GDM1 (cell line): ENCODE results near the gene ARPP19.
"Not testable (repeated sequence)": the region's sequence is repeated elsewhere in the genome, so short reads cannot be mapped to it uniquely, and the experiment has no call there.

Experiments used
- DNase-seq: peaks from one replicate; lab custom pipeline; 2025; lab: John Stamatoyannopoulos, UW

The ARPP19 gene

DNA sequence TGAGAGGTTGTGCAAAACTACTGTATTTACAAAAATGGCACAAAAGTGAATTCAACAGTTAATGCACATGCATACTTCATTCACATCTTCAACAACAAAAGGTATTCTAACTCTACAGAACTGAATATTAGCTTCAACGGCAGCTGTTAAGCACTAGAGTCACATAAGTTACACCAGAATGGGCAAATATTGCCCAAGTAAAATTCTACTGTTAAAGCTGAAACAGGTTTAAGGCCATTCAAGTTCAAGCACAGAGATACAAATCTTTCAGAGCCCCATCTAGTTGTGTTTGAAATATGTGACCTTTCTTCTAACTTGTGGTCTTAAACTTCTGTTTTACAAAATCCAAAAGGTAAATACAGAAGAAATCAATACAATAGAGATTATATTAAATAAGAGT, 17.6 kb downstream of the ARPP19 start:
- DNase-seq = not testable (repeated sequence)

DNA sequence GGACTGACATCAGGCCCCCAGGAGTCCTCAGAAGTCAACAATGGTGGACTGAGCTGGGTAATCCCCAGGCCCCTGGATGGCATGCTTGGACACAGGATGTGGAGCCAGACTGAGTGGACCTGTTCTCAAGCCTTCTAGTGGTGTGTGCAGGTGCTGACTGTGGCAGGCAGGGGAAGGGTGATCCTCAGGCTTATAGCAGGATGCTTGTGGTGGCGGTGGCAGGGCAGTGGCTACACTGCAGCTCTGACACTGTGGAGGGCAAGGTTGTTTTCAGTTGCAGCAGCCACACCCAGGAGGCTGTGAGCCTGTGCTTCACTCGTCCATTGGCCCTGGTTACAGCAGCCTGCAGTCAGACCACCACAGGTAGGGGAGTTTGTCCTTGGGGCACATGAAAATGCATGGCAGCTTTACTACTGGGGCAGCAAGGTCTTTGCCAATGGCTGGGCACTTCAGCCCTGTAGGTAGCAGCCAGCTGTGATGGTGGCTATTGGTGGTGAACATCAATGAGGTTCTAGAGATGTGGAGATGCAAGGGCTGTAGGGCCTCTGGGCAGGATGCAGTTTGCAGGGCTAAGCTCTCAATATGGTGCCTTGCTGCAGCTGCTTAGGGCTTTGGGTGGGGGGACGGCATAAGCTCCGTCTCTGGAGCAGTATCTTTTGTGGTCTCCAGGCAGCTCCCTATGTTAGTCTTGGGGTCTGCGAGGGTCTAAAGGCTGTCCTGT, 22.6 kb downstream of the ARPP19 start:
- no peak for DNase-seq

DNA sequence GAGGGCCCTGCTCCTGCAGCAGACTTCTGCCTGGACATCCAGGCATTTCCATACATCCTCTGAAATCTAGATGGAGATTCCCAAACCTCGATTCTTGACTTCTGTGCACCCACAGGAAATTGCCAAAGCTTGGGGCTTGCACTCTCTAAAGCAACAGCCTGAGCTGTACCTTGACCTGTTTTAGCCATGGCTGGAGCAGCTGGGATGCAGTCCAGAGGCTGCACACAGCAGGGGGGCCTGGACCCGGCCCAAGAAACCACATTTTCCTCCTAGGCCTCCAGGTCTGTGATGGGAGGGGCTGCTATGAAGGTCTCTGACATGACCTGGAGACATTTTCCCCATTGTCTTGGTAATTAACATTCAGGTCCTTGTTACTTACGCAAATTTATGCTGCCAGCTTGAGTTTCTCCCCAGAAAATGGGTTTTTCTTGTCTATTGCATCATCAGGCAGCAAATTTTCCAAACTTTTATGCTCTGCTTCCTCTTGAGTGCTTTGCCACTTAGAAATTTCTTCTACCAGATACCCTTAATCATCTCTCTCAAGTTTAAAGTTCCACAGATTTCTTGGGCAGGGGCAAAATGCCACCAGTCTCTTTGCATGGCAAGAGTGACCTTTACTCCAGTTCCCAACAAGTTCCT, 28.3 kb downstream of the ARPP19 start:
- DNase-seq = no peak

DNA sequence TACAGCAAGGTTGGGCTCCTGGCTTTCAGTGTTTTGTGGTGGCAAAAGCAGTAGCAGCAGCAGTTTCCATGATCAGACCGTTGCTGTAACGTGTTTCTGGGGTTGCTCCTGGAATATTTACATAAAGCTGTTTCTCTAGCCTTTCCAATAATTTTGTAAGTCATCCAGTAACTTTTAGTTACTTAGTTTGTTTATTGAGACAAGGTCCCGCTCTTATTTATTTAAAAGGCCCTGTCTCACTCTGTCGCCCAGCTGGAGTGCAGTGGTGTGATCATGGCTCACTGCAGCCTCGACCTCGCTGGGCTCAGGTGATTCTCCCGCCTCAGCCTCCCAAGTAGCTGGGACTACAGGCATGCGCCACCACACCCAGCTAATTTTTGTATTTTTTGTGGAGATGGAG, 31.4 kb downstream of the ARPP19 start:
- DNase-seq = no peak

DNA sequence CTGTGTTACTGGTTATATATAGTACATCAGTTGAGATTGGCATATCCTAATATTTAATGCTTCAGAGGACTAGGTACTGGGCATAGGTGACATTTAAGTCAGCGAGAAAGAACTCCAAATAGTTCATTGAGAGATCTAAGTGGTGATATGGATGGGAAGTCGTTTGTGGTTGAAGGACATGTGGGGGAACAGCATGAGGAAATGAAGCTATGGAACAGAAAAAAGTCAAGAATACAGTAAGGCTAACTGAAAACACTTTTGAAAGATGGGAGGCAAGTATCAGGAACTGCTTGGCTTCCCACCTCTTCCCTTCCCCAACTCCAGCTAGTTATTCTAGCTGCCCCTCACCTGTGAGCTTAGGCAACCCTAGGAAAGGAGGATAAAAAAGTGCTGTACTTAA, 36.4 kb downstream of the ARPP19 start:
- DNase-seq = no peak

DNA sequence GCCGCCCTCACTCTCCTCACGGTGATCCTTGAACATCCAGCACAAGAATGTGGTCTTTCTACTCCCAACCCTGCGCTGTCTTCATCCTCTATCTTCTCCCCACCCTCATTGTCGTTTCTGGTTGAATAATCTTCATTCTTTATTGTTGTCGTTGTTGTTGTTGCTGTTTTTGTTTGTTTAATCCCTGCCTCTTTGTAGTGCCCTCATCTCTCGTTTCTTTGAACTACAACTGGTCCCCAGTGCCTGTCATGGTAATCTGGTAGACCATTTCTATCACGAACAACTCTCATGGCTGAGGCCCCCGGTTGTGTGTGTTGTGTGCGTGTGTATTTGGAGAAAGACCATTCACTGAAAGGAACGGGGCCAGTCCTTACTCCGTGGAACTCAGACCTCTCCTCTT, 38.9 kb downstream of the ARPP19 start:
- no peak for DNase-seq

DNA sequence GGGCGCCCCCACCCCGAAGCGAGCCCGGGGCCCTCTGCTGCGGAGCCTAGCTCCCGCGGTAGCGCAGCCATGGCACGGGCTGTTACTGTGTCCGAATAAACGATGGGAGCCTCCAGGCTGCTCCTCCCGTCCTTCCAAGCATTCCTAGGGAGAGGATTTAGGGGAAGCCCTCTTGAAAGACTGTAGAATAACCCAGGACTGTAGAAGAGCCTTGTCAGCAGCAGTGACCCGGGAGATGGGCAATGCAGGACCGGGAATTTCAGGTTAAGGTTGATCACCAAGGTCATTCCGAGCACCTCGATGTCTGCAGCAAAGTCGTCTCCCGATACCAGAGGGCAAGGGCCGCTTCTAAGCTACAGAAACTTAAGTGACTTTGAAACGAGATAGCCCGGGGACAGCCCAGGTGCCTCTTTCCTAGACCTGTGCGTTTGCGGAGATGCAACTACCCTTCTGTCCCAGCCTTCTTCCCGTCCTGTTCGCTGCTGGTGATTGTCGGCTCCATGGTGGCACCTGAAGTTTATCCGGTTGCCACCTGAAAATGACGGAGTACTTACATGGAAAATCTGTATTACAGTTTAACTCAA, 39.4 kb downstream of the ARPP19 start:
- DNase-seq = no peak

DNA sequence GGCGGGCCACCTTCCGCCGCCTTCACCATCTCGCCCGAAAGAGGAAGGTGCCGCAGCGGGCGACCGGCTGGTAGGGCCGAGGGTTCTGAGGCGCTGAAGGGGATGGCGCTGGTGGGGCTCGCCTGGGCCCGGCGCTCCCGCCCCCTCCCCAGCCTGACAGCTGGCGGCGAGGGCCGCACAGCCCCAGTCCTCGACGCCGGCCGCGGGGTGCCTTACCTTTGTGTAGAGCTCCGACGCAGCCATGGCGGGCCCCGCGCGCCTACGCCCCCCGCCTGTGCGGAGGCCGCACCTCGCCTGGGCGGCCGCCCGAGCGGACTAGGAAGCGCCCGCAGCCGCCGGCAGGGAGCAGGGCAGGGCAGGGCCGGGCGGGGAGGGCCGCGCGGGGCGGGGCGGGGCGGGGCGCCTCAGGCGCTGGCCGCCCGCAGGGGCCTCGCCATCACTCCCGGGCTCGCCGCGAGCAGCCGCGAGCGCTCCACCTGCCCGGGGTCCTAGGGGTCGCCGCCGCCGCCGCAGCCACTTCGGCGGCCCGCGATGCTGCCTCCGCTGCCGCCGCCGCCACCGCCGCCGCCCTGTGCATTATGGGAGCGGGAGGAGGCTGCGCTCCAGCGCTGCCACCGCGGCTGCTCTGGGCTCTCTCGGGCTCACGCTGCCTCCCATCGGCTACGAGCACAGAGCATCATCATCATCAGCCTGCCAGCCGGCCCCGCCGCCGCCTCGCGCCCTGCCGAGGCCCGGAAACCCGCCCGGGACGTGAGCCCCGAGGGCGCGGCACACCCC, 40.1 kb downstream of the ARPP19 start, which contains the start of gene MYO5A:
TSS of gene MYO5A (minus strand) at position 317 of the 777 bp plus-strand sequence. CDS start at position 243, 74 bp downstream.
- DNase-seq = peak; percentile 73

DNA sequence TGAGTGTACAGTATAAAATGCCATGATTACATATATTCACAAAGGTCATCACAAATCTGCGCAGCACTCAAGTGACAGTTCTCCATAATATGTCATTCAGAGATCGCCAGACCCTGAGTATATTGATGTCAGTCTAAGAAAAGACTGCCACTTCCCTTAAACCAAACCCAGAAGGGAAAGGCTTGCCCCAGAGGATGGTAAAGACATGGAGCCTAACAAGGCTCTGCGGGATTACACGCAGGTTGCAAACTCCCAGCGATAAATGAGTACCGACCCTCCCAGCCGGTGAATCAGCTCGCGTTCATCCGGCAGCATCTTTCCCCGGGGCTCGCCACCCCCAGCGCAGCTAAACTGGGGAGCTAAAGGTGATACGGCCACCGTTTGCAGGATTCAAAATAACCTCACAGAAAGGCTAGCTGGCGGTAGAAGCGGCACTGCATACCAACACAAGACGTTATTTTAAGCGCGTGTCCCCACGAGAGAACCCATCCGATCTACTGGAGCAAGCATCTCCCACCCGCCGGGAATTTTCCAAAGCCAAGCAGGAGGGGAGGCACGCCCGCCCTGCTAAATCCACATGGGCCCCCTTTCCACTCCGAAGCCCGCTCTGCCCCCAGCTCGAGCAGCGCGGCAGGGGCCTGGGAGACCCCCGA, 40.8 kb downstream of the ARPP19 start:
- DNase-seq = peak; percentile 24

DNA sequence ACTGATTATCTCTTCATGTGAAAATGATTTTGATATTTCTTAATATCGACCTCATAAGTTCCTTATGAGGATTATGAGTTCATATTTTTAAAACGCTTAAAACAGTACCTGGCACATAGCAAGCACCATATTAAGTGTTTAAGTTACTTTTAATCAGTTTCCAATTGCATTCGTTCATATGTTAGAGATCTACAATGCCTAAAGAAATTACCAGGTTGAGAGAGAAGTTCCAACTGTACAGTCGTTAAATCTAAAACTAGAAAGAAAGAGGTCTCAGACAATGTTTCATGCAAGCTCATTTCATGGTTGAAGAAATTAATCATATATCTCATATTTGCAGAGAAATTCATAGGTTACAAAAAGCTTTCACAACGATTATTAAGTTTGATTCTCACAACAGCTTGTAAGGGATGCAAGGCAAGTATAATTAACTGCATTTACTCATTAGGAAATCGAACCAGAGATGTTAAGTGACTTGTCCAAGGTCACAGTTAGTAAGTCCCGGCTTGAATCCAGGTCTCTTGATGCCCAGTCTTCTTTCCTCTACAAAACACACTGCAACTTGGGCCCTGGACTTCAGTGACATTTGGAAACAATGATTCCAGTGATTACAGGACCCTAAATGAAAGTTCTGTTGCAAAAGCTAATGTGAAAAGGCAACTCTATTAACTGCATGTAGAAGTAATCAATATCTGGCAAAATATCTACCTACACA, 41.5 kb downstream of the ARPP19 start:
- no peak for DNase-seq

DNA sequence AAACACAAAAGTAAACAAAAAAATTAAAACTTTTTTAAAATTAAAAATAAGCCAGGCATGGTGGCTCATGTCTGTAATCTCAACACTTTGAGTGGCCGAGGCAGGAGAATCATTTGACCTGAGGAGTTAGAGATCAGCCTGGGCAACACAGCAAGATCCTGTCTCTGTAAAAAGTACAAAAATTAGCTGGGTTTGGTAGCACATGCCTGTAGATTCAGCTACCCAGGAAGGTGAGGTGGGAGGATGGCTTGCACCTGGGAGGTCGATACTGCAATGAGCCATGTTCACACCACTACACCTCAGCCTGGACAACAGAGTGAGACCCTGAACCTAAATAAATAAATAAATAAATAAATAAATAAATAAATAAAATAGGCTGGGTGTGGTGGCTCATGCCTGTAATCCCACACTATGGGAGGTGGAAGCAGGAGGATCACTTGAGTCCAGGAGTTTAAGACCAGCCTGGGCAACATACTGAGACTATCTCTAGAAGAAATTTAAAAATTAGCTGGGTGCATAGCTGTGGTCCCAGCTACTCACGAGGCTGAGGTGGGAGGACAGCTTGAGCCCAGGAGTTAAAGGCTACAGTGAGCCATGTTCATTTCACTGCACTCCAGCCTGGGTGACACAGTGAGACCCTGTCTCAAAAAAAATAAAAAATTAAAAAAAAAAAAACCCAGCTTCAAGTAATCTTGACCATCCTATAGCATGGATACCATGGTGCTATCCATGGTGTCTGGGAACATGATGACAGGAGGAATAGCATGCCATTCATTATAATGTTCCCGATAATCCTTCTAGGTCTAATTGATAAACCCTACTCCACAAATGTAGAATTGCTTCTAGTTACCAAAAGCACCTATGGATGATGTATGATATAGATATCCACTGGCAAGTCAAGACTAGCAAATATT, 44.4 kb downstream of the ARPP19 start:
- DNase-seq = no peak

DNA sequence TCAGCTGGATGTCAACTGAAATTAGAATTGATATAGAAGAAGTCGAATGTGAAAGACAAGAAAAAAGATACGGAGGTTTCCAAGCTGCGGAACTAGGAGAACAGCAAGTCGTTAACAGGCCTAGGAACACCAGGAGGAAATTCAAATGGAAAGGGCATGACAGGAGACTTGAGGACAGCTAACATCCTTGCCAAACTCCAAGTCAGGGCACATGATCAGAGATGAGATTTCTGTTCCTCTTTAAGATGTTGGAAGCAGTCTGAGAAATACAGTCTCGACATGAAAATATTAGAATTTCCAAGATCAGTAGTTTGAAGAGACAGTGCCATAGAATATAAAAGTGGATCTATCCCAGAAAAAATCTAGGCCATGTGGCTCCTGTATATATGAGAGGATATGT, 45.2 kb downstream of the ARPP19 start:
- DNase-seq = no peak

DNA sequence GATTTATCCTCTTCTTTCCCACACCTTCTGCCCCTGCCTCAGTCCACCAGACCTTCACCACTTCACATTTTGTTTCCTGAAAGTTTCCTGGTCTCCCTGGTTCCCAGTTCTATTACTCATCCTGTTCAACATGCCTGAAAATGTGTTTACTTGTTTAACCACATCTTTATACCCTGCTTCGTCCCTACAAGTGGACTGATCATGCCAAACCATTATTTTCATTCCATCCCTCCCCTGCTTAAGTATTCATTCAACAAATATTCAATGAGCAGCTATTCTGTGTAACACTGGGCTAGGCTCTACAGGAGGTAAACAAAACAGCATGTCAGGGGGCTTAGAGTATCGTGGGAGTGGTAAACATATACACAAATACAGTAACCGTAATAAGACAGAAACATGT, 45.6 kb downstream of the ARPP19 start:
- no peak for DNase-seq

DNA sequence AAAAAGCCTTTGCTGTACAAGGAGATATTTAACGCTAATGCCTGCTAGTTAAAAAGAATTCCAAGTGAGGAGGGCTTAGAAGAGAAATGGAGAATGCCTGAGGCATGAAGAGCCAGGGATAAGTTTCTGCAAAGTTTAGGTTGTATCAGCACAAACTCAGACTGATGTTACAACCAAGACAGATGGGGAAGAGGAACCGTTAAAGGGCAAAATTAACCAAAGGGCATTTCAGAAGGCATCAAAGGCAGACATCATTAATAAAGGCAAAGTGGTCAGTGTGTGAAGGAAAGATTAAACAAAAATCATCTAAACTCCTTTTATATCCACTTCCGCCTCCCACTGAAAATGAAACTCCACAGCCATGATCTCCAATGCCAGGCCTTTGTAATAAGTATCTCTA, 47.1 kb downstream of the ARPP19 start:
- DNase-seq = no peak

DNA sequence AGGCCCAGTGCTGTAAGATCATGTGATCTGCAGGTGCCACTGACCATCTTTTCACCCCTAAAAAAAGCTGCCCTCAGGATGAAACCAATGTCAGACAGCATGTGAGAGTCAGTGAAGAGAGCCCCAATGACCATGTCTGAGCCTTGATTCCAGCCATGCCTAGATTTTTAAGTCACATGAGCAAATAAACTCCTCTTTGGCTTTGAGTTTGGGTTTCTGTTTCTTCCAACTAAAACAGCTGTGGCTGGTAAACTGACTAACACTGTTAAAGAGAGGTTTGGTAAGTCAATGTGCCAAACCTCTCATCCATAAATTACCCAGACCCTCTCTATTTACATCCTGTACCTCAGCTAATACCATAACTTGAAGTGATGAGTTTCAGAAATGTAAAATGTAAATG, 48.4 kb downstream of the ARPP19 start:
- no peak for DNase-seq

DNA sequence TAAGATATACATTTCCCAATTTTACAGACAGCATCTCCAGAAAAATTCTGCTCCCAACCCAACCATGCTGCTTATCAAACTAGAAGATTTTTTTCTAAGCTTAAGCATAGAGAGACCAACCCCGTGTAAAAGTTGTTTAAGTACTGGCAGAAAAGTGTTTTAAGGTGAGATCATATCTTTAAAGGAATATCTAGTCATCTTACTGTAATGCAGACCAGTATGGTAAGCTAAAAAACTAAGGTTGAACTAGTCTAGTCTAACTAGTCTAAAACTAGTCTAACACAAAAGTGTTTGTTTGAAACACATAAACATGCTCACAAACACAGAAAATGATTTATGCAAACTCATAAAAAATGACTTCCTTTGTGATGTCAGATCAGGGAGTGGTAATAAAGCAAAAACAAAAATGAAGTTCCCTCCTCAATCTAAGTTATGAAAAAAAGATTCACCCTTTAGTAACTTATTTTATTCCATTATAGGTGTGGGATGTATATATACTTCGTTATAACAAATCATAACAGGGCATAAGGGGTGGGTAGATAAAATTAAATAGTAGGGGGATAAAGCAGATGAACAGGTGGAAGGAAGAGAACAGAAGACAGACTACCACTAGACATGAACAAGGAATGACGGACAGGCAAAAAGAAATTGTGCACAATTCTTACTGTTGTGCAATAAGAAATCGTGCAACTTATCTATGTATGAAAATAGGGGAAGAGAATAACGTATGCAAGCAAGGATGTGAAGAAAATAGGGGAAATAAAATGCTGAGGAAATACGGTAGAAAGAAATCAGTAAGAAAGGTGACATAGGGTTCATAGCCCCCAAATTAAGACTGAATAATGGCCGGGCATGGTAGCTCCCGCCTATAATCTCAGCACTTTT, 50.1 kb downstream of the ARPP19 start:
- DNase-seq = no peak

DNA sequence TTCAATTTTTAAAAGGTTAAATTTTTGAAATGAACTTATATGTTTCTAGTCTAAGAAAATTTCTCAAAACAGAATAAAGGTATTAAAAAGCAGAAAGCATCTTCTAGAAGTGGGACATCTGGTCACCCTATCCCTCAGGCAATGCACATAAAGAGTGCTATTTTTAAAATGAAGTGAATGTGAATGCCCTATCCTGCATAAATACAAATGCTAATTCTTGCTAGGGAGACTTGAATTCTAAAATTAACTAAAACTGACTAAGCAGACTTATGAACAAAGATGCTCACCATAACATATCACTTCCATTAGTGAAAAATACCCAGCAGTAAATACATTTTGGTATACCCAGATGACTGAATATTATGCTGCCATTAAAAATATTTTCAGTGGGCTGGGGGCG, 51.8 kb downstream of the ARPP19 start:
- DNase-seq = no peak

DNA sequence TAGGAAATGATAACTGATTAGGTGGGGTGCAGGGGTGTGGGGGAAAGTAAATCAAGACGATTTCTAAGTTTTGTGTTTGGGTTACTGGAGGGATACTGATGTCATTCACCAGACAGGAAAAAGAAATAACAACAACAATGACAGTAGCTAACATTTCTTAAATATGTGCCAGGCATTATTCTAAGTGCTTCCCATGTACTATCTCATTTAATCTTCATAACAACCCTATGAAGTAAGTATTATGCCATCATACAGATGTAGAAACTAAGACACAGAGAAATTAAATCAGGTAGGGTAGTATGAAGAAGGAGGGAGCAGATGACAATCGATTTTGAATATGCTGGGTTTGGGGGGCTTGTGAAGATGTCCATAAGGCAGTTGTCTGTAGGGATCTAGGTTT, 53.5 kb downstream of the ARPP19 start:
- DNase-seq = no peak

DNA sequence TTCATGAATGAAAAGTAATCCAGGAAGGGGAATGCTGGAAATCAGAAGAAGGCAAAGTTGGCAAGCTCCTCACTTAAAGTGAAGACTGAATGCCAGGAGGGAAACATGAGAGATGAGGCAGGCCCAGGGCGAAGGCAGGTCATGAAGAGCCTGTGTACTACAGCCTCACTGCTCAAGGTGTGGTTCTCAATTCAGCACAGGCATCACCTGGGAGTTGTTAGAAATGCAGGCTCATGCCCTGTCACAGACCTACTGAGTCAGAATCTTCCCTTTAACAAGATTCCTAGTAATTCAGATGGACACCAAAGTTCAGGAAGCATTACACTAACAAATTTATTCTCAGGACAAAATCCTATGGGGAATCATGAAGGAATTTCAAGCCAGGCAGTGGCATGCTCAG, 54.3 kb downstream of the ARPP19 start:
- DNase-seq = no peak
